CD14-positive monocyte (primary cell): ENCODE measurements around the gene MAMDC2. TPM values are rescaled to one million over a fixed set of nuclear protein-coding genes. Genes with fewer than 3 reads are reported as not detected.

ENCODE experiments used
- DNase-seq, 3 donors: peaks; one replicate each; pipeline ENCODE4 v3.0.0-alpha.2; 2011 to 2022
- H2AFZ ChIP-seq: 2 replicates; pipeline ENCODE4 v1.6.0; 2012; ENCODE audit warnings: mild to moderate bottlenecking, low read depth, low read length, inconsistent platforms; ENCODE audit not compliant: insufficient read depth, poor library complexity, severe bottlenecking
- H3K27ac ChIP-seq, 2 donors: 1 replicate in 1 of 2; 2 replicates in 1 of 2; pipeline ENCODE4 v1.5.1; 2012 to 2013; ENCODE audit warnings: low read length in 2 of 2, control low read depth in 1 of 2, inconsistent platforms in 1 of 2, low read depth in 1 of 2, mild to moderate bottlenecking in 1 of 2
- H3K27me3 ChIP-seq, 2 donors: one replicate each; pipeline versions ENCODE4 v1.6.0 to v1.6.1; 2011 to 2013; ENCODE audit warnings: low read length in 2 of 2; ENCODE audit not compliant: control insufficient read depth in 2 of 2, insufficient read depth in 2 of 2
- H3K36me3 ChIP-seq, 2 donors: replicated peaks in 1 of 2; 1 replicate in 1 of 2; 2 replicates in 1 of 2; pipeline versions ENCODE4 v1.5.1 to v1.6.1; 2012 to 2013; ENCODE audit warnings: low read length in 2 of 2, control low read depth in 1 of 2, inconsistent platforms in 1 of 2, mild to moderate bottlenecking in 1 of 2; ENCODE audit not compliant: insufficient read depth in 2 of 2, control insufficient read depth in 1 of 2
- H3K4me1 ChIP-seq, 2 donors: 1 replicate in 1 of 2; 2 replicates in 1 of 2; pipeline versions ENCODE4 v1.5.1 to v1.6.1; 2012 to 2013; ENCODE audit warnings: low read length in 2 of 2, control low read depth in 1 of 2, inconsistent platforms in 1 of 2, mild to moderate bottlenecking in 1 of 2, moderate library complexity in 1 of 2; ENCODE audit not compliant: insufficient read depth in 2 of 2, control insufficient read depth in 1 of 2
- H3K4me2 ChIP-seq: replicated peaks from 2 replicates; pipeline ENCODE3; 2012; ENCODE audit warnings: low read length, moderate library complexity, mild to moderate bottlenecking; ENCODE audit not compliant: poor library complexity, severe bottlenecking; ENCODE audit errors: extremely low read depth
- H3K4me3 ChIP-seq, 3 experiments: fragments of 200-600 bp in 1 of 3; sonication (generic) in 1 of 3; replicated peaks in 1 of 3; 1 replicate in 2 of 3; 2 replicates in 1 of 3; pipeline ENCODE4 v1.5.1; 2011 to 2013; ENCODE audit warnings: low read length in 3 of 3, mild to moderate bottlenecking in 3 of 3, control low read depth in 2 of 3, low read depth in 2 of 3, inconsistent platforms in 1 of 3, moderate library complexity in 1 of 3
- H3K79me2 ChIP-seq: 2 replicates; pipeline ENCODE4 v1.6.0; 2012; ENCODE audit warnings: mild to moderate bottlenecking, control low read depth, inconsistent platforms, low read length, moderate library complexity; ENCODE audit not compliant: insufficient read depth
- H3K9ac ChIP-seq: 2 replicates; pipeline ENCODE4 v1.6.0; 2017; ENCODE audit warnings: low read length, mild to moderate bottlenecking; ENCODE audit not compliant: insufficient read depth, poor library complexity, severe bottlenecking
- H3K9me3 ChIP-seq, 2 donors: replicated peaks in 1 of 2; 1 replicate in 1 of 2; 2 replicates in 1 of 2; pipeline versions ENCODE4 v1.5.1 to v1.6.1; 2012 to 2013; ENCODE audit warnings: low read length in 2 of 2, control low read depth in 1 of 2; ENCODE audit not compliant: control insufficient read depth in 1 of 2, insufficient read depth in 1 of 2
- H4K20me1 ChIP-seq: 2 replicates; pipeline ENCODE4 v1.6.0; 2012; ENCODE audit warnings: mild to moderate bottlenecking, low read length, control low read depth, moderate library complexity; ENCODE audit not compliant: insufficient read depth
- H3K27ac Mint-ChIP-seq, 7 donors: one replicate each; pipeline ENCODE4 v1.8.0; 2020; ENCODE audit warnings: mild to moderate bottlenecking in 7 of 7, mixed read lengths in 7 of 7, moderate library complexity in 6 of 7, inconsistent platforms in 2 of 7
- H3K27me3 Mint-ChIP-seq, 3 donors: one replicate each; pipeline ENCODE4 v1.8.0; 2021 to 2022; ENCODE audit warnings: low read depth in 3 of 3, mild to moderate bottlenecking in 3 of 3, mixed read lengths in 3 of 3, moderate library complexity in 3 of 3, inconsistent platforms in 1 of 3
- H3K36me3 Mint-ChIP-seq, 2 donors: one replicate each; pipeline ENCODE4 v1.8.0; 2020; ENCODE audit warnings: mixed read lengths in 2 of 2, inconsistent platforms in 1 of 2, mild to moderate bottlenecking in 1 of 2
- H3K4me1 Mint-ChIP-seq: one replicate; pipeline ENCODE4 v1.8.0; 2020; ENCODE audit warnings: mild to moderate bottlenecking, mixed read lengths
- H3K4me3 Mint-ChIP-seq, 2 donors: one replicate each; pipeline ENCODE4 v1.8.0; 2020; ENCODE audit warnings: mild to moderate bottlenecking in 2 of 2, mixed read lengths in 2 of 2, moderate library complexity in 1 of 2
- H3K9me3 Mint-ChIP-seq, 7 donors: one replicate each; pipeline ENCODE4 v1.8.0; 2020 to 2022; ENCODE audit warnings: mixed read lengths in 7 of 7, mild to moderate bottlenecking in 6 of 7, moderate library complexity in 6 of 7, inconsistent platforms in 2 of 7
- CTCF ChIP-seq: fragments of 200-600 bp; IDR thresholded peaks from one replicate; pipeline ENCODE4 v1.8.0; 2022; ENCODE audit warnings: antibody characterized with exemption, mild to moderate bottlenecking
- WGBS: methylation state at CpG from one replicate; pipeline ENCODE4 v1.1.5; 2013; ENCODE audit warnings: missing lambda C conversion rate; ENCODE audit not compliant: insufficient coverage; 5-methylcytosine and 5-hydroxymethylcytosine counted together
- intact Hi-C, 2 donors: fragments of 100-400 bp; cut with micrococcal nuclease; formaldehyde crosslinking; loops; one replicate each; pipeline versions ENCODE4 v1.15.0 to v1.15.1; 2023
- polyA plus RNA-seq, 3 donors: library from polyadenylated mRNA; depleted of rRNA in 1 of 3; unstranded in 2 of 3; stranded (reverse) in 1 of 3; fragments of 300-500 nt in 2 of 3; fragments of >200 nt in 1 of 3; fragmentation: Illumina TruSeq in 2 of 3; gene quantifications; 1 replicate in 2 of 3; 2 replicates in 1 of 3; pipeline ENCODE4 v1.2.3, GENCODE V29; 2012 to 2021

MAMDC2 gene
- polyA plus RNA-seq, 3 donors, result 0.05 to 0.09 TPM; not detected in 1

- Histone ChIP-seq H2AFZ (no peak overlapping the region), H3K79me2 (no peaks in the 10 kb centered on the region), H4K20me1 (no peaks in the 10 kb centered on the region), H3K4me2 (no peak overlapping the region), H3K4me3 (no peak overlapping the region), H3K36me3 (no peaks in the 10 kb centered on the region), H3K4me1 (no peaks in the 10 kb centered on the region), H3K9ac (no peak overlapping the region), H3K27ac (no peak overlapping the region), H3K9me3 (peaks cover 0 to 3% of the 10 kb centered on the region in 2 donors), H3K27me3 (no peaks in the 10 kb centered on the region)
- intact Hi-C loops, result loop anchor here in 1 of 2 donors (10.0 kb wide), 1 partner anchor 64 kb away; no protein-coding TSS in a partner anchor
- H3K27me3 Mint-ChIP-seq, result no peaks in the 10 kb centered on the region
- no peaks in the 10 kb centered on the region for H3K4me1 Mint-ChIP-seq
- peaks cover 0 to 3% (median 0%) of the 10 kb centered on the region in 7 donors for H3K9me3 Mint-ChIP-seq
- H3K4me3 Mint-ChIP-seq, result no peak overlapping the region
- WGBS, result 80% methylated on average over 1 of the region's 6 CpGs
- TF ChIP-seq CTCF, result no peak
- no peak overlapping the region for H3K27ac Mint-ChIP-seq
- no peak for DNase-seq
- no peaks in the 10 kb centered on the region for H3K36me3 Mint-ChIP-seq
Observed at GRCh38 chr9:70160686-70161600, 117.3 kb downstream of the MAMDC2 start.

- Histone ChIP-seq H4K20me1 (no peaks in the 10 kb centered on the region), H3K27ac (no peak overlapping the region), H3K4me2 (no peak overlapping the region), H3K4me3 (no peak overlapping the region), H3K79me2 (no peaks in the 10 kb centered on the region), H3K4me1 (no peaks in the 10 kb centered on the region), H3K36me3 (no peaks in the 10 kb centered on the region), H3K27me3 (no peaks in the 10 kb centered on the region), H3K9me3 (peaks cover 0 to 3% of the 10 kb centered on the region in 2 donors), H2AFZ (no peak overlapping the region), H3K9ac (no peak overlapping the region)
- Mint-ChIP-seq H3K27me3 (no peaks in the 10 kb centered on the region), H3K9me3 (peaks cover 0 to 3% (median 0%) of the 10 kb centered on the region in 7 donors), H3K36me3 (no peaks in the 10 kb centered on the region), H3K4me3 (no peak overlapping the region), H3K4me1 (no peaks in the 10 kb centered on the region), H3K27ac (no peak overlapping the region)
- DNase-seq, result no peak
- intact Hi-C loops, result loop anchor here in 1 of 2 donors (10.0 kb wide), 1 partner anchor 60 kb away; no protein-coding TSS in a partner anchor
- no peak for TF ChIP-seq CTCF
- WGBS, result 87% methylated on average over 3 of the region's 6 CpGs
Observed at GRCh38 chr9:70165006-70165602, 121.5 kb downstream of the MAMDC2 start.
